BLaER1 (cell line): ENCODE data around the gene DNAJB11.
"Not testable (repeated sequence)": the region's sequence is repeated elsewhere in the genome, so short reads cannot be mapped to it uniquely, and the experiment has no call there.

Experiments used
- H3K27ac ChIP-seq: shearing (Covaris generic); formaldehyde crosslinking; 2 replicates; pipeline ENCODE4 v1.8.1; 2022
- H3K27me3 ChIP-seq: shearing (Covaris generic); formaldehyde crosslinking; 2 replicates; pipeline ENCODE4 v1.8.1; 2022
- H3K36me3 ChIP-seq: shearing (Covaris generic); formaldehyde crosslinking; 2 replicates; pipeline ENCODE4 v1.8.1; 2022
- H3K4me1 ChIP-seq: shearing (Covaris generic); formaldehyde crosslinking; 2 replicates; pipeline ENCODE4 v1.8.1; 2022
- H3K4me2 ChIP-seq: shearing (Covaris generic); formaldehyde crosslinking; 2 replicates; pipeline ENCODE4 v1.8.1; 2022
- H3K4me3 ChIP-seq: shearing (Covaris generic); formaldehyde crosslinking; 2 replicates; pipeline ENCODE4 v1.8.1; 2022
- H3K9ac ChIP-seq: shearing (Covaris generic); formaldehyde crosslinking; 2 replicates; pipeline ENCODE4 v1.8.1; 2022
- H3K9me3 ChIP-seq: shearing (Covaris generic); formaldehyde crosslinking; 2 replicates; pipeline ENCODE4 v1.8.1; 2022
- H4K20me1 ChIP-seq: shearing (Covaris generic); formaldehyde crosslinking; 2 replicates; pipeline ENCODE4 v1.8.1; 2022
- Cebpa-rat ChIP-seq: shearing (Covaris generic); IDR thresholded peaks from 2 replicates; pipeline ENCODE4 v1.8.1; 2022

Gene DNAJB11

DNA sequence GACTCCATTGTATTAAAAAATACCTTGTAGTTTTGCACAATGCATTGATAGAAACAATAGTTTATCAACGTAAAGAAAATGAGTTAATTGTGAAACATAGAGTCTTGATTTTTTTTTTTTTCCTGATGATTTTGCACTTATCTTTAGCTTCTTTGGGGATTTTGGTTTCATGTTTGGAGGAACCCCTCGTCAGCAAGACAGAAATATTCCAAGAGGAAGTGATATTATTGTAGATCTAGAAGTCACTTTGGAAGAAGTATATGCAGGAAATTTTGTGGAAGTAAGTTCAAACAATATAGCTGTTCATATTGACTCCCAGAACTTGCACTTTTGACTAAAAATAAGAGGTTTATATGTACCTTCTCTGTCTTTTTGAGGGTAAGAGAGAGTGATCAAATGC is 7.0 kb downstream of the DNAJB11 start:
- peaks cover 96% of the 10 kb centered on the region for H3K36me3 ChIP-seq
- no peak overlapping the region for H3K4me3 ChIP-seq
- no peaks in the 10 kb centered on the region for H3K27me3 ChIP-seq
- no peak overlapping the region for H3K27ac ChIP-seq
- no peaks in the 10 kb centered on the region for H3K9me3 ChIP-seq
- H3K9ac ChIP-seq: no peak overlapping the region
- H4K20me1 ChIP-seq: no peaks in the 10 kb centered on the region
- no peak for TF ChIP-seq Cebpa-rat
- H3K4me1 ChIP-seq: no peaks in the 10 kb centered on the region
- no peak overlapping the region for H3K4me2 ChIP-seq

DNA sequence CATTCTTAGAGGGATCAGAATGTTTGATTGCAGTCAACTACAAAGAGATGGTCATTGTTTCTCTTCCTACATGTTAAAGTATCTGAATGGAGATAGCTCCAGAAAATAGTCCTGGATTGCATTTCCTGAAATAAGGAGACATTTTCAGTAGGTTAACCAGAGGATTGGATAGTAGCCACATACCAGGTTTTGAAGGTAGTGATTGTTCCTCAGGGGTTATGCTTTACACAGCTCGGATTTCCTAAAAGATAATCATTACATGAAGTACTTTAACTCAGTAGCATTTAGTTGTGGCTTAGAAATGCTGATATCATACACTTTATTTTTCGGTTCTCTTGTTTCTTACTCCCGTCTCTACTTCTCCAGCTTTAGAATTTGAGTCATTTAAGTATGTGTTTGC is 10.3 kb downstream of the DNAJB11 start:
- Histone ChIP-seq H3K4me1 (no peaks in the 10 kb centered on the region), H3K4me2 (no peak overlapping the region), H3K4me3 (no peak overlapping the region), H3K9me3 (no peaks in the 10 kb centered on the region), H3K9ac (0 out of 2 replicates have a peak overlapping the region, but pooled peaks have one; percentile 11), H3K27me3 (no peaks in the 10 kb centered on the region), H3K27ac (no peak overlapping the region), H4K20me1 (no peaks in the 10 kb centered on the region), H3K36me3 (peaks cover 96% of the 10 kb centered on the region)
- TF ChIP-seq Cebpa-rat: no peak

DNA sequence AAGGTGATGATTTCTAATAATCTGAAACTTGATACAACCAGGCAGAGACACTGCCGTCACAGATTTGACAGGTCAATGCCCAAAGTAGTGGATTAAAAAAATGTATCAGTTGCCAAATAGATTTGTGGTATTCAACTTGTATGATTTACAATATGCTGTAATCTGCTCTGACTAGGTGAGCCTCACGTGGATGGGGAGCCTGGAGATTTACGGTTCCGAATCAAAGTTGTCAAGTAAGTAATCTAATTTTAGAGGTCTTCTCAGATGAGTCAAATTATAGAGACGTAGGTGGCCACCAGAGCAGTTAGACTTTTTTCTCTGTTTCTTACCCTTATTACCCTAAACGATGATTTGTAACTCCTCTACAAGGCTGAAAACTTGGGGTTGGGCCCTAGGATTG is 12.0 kb downstream of the DNAJB11 start:
- TF ChIP-seq Cebpa-rat: no peak
- Histone ChIP-seq H3K27me3 (no peaks in the 10 kb centered on the region), H3K4me1 (no peaks in the 10 kb centered on the region), H3K4me2 (no peak overlapping the region), H3K27ac (no peak overlapping the region), H3K36me3 (peaks cover 89% of the 10 kb centered on the region), H4K20me1 (no peaks in the 10 kb centered on the region), H3K9me3 (no peaks in the 10 kb centered on the region), H3K4me3 (no peak overlapping the region), H3K9ac (no peak overlapping the region)

DNA sequence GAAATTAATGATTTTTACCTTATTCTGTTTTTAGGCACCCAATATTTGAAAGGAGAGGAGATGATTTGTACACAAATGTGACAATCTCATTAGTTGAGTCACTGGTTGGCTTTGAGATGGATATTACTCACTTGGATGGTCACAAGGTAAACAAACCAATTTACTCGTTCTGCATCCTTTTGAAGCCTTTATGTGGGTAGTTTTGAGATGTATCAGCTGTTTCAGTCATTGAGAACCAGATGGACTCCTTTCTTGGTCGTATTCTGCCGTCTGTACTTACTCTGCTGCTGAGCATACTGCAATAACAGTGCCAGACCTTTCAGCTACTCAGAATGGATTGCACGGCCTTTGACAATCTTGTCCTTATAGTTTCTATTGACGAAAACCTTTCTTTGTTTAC is 13.3 kb downstream of the DNAJB11 start:
- Histone ChIP-seq H3K27ac (no peak overlapping the region), H3K4me1 (no peaks in the 10 kb centered on the region), H3K4me2 (no peak overlapping the region), H4K20me1 (no peaks in the 10 kb centered on the region), H3K9me3 (no peaks in the 10 kb centered on the region), H3K9ac (no peak overlapping the region), H3K27me3 (no peaks in the 10 kb centered on the region), H3K36me3 (peaks cover 77% of the 10 kb centered on the region), H3K4me3 (no peak overlapping the region)
- TF ChIP-seq Cebpa-rat: no peak

DNA sequence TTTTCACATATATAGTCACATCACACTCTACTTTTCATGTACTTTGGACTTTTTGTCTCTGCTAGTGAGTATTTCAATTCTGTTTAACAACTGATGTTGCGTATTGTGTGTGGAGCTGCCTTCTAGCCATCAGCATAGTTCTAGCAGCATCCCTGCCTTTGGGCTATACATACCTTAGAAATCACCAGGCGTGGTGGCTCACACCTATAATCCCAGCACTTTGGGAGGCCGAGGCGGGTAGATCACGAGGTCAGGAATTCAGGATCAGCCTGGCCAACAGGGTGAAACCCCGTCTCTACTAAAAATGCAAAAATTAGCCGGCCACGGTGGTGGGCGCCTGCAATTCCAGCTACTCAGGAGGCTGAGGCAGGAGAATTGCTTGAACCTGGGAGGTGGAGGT is 15.7 kb downstream of the DNAJB11 start:
- peaks cover 53% of the 10 kb centered on the region for H3K36me3 ChIP-seq
- H3K4me1 ChIP-seq, H3K4me3 ChIP-seq: not testable (repeated sequence)

DNA sequence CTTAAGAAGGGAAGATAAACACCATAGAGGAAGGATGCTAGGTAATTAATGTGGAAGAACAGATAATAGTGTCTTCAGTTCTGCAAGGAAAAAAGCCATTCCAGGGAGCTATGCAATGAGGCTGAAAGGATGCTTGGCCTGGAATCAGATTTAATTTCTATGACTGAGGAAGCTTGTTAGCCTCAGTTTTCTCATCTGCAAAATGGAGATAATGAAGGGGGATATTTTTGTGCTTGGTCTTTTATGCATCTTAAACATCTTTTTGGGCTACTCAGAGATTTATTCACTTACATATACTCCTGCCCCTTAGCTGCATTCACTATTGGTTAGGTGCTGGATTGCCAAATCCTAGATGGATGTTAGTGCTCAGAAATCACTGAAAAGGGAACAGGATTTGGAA is 16.7 kb downstream of the DNAJB11 start:
- Histone ChIP-seq H3K4me1 (no peaks in the 10 kb centered on the region), H3K4me3 (no peak overlapping the region), H3K4me2 (no peak overlapping the region), H3K9ac (no peak overlapping the region), H3K27me3 (no peaks in the 10 kb centered on the region), H3K9me3 (no peaks in the 10 kb centered on the region), H3K27ac (no peak overlapping the region), H4K20me1 (no peaks in the 10 kb centered on the region), H3K36me3 (peaks cover 44% of the 10 kb centered on the region)
- no peak for TF ChIP-seq Cebpa-rat

More for the DNA sequence above, 15.7 kb downstream of the DNAJB11 start:
- H4K20me1 ChIP-seq, H3K27me3 ChIP-seq, H3K9ac ChIP-seq, H3K9me3 ChIP-seq, H3K27ac ChIP-seq, H3K4me2 ChIP-seq: not testable (repeated sequence)

DNA sequence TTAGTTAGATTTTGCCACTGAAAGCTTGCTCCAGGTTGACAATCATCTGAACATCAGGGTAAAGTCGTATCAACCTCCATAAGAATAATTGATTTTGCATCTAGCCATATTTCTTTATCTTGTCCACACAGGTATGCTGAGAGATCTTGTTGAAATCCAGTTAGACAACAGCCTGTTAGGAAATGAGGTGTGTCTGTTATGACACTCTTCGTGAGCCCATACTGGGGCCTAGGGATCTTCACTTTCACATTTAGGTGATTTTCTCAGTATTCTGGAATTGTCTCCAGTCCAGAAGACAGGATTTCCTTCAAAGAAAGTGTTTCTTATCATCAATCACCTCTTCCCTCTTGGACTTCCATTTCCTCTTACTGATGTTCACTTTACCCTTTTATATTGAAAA is 18.1 kb downstream of the DNAJB11 start:
- H3K27me3 ChIP-seq: no peaks in the 10 kb centered on the region
- no peak overlapping the region for H3K9ac ChIP-seq
- no peak overlapping the region for H3K4me2 ChIP-seq
- H3K27ac ChIP-seq: no peak overlapping the region
- no peak overlapping the region for H3K4me3 ChIP-seq
- H3K36me3 ChIP-seq: peaks cover 29% of the 10 kb centered on the region
- no peaks in the 10 kb centered on the region for H3K9me3 ChIP-seq
- no peaks in the 10 kb centered on the region for H4K20me1 ChIP-seq
- H3K4me1 ChIP-seq: no peaks in the 10 kb centered on the region
- TF ChIP-seq Cebpa-rat: no peak

DNA sequence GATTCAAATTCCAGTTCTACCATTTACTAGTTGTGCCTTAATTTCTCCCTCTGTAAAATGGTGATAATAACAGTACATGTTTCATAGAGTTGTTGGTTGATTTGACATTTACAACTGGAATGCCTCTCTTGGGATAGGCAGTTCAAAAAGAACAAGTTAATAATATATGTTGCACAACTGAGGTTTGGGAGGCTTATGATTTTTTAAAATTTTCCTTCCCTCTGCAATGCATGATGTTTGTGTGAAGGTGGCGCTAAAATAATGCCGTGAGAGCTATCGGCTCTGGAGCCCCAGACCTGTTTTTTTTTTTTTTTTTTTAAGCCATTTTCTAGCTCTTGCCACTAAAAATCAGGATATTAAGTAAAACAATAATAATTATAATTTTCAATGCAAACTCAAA is 18.6 kb downstream of the DNAJB11 start:
- Histone ChIP-seq H3K4me2 (no peak overlapping the region), H3K36me3 (peaks cover 24% of the 10 kb centered on the region), H3K27me3 (no peaks in the 10 kb centered on the region), H3K27ac (no peak overlapping the region), H3K9ac (no peak overlapping the region), H3K9me3 (no peaks in the 10 kb centered on the region), H4K20me1 (no peaks in the 10 kb centered on the region), H3K4me1 (no peaks in the 10 kb centered on the region), H3K4me3 (no peak overlapping the region)
- no peak for TF ChIP-seq Cebpa-rat

DNA sequence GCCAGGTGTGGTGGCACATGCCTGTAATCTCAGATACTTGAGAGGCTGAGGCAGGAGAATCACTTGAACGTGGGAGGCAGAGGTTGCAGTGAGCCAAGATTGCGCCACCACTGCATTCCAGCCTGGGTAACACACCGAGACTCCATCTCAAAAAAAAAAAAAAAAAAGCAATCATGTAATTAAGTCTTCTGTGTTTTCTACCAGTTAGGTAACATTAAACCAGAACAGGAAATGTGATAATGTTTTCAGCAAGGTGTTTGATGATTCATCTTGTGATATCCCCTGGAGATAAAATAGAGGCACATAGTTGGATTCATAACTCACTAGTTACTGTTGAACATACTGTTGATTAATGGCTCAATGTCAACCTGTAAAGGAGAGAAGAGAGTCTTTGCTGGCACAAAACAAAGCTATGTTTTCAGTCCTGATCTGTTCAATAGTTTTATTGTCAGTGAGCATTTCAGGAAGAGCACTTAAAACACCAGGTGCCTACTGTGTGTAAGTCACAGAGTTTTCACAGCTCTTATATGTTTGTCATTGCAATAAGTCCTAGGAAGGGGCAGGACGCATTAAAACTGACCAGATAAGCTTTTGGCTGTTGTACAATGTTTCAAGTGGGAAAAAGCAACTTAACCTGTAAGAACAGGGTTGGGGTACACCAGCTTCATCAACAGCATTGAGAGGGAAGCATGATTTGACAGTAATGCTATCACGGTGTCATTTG is 19.5 kb downstream of the DNAJB11 start:
- Histone ChIP-seq H3K9me3 (no peaks in the 10 kb centered on the region), H4K20me1 (no peaks in the 10 kb centered on the region), H3K9ac (no peak overlapping the region), H3K4me2 (no peak overlapping the region), H3K4me3 (no peak overlapping the region), H3K36me3 (peaks cover 15% of the 10 kb centered on the region), H3K4me1 (no peaks in the 10 kb centered on the region), H3K27me3 (no peaks in the 10 kb centered on the region), H3K27ac (no peak overlapping the region)
- TF ChIP-seq Cebpa-rat: no peak

DNA sequence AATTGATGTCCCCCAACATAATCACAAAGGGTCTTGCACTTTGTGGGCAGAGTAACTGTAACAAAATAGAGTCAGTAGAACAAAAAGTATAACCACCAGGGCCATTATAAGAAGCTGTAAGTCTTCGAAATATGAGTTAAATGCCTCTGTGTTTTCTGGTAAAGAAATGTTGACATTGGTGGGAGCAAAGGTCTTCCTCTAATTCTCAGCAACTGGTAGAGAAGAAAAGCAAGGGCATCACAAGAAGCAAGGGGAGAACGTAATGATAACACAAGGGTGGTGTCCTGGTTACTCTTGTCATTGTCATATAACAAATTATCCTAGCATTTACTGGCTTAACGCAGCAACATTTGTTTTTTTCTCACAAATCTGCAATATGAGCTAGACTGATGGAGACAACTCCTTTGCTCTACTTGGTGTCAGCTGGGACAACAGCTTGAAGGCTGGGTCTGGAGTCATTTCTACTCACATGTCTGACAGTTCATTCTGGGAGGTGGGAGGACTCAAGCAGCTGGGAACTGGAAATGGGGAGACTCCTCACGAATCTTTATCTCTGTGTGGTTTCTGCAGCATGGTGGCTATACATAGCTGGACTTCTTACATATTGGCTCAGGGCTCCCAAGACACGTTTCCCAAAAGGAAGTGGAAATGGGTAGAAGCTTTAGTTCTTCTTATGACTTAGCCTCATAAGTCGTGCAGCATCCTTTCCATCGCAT is 20.2 kb downstream of the DNAJB11 start:
- H3K4me1 ChIP-seq: no peaks in the 10 kb centered on the region
- no peak overlapping the region for H3K4me2 ChIP-seq
- H3K4me3 ChIP-seq: no peak overlapping the region
- no peak overlapping the region for H3K9ac ChIP-seq
- no peaks in the 10 kb centered on the region for H4K20me1 ChIP-seq
- no peaks in the 10 kb centered on the region for H3K27me3 ChIP-seq
- H3K9me3 ChIP-seq: no peaks in the 10 kb centered on the region
- TF ChIP-seq Cebpa-rat: no peak
- peaks cover 8% of the 10 kb centered on the region for H3K36me3 ChIP-seq
- H3K27ac ChIP-seq: no peak overlapping the region
